BLaER1 treated with 17β-estradiol and CSF1 and Interleukin-3, amounts not matched to agents 10 nM and 100 nM (cell line): ENCODE data around the gene UBR3.

Source experiments
- H3K27ac ChIP-seq, 11 experiments: shearing (Covaris generic); formaldehyde crosslinking; 2 replicates each; pipeline ENCODE4 v1.8.1; 2022
- H3K27me3 ChIP-seq, 11 experiments: shearing (Covaris generic); formaldehyde crosslinking; 2 replicates each; pipeline ENCODE4 v1.8.1; 2022
- H3K36me3 ChIP-seq, 11 experiments: shearing (Covaris generic); formaldehyde crosslinking; 2 replicates each; pipeline ENCODE4 v1.8.1; 2022
- H3K4me1 ChIP-seq, 10 experiments: shearing (Covaris generic); formaldehyde crosslinking; 2 replicates each; pipeline ENCODE4 v1.8.1; 2022
- H3K4me2 ChIP-seq, 11 experiments: shearing (Covaris generic); formaldehyde crosslinking; 2 replicates each; pipeline ENCODE4 v1.8.1; 2022
- H3K4me3 ChIP-seq, 10 experiments: shearing (Covaris generic); formaldehyde crosslinking; 2 replicates each; pipeline ENCODE4 v1.8.1; 2022
- H3K9ac ChIP-seq, 11 experiments: shearing (Covaris generic); formaldehyde crosslinking; 2 replicates each; pipeline ENCODE4 v1.8.1; 2022
- H3K9me3 ChIP-seq, 11 experiments: shearing (Covaris generic); formaldehyde crosslinking; replicated peaks in 1 of 11; 2 replicates each; pipeline ENCODE4 v1.8.1; 2022
- H4K20me1 ChIP-seq, 11 experiments: shearing (Covaris generic); formaldehyde crosslinking; 2 replicates each; pipeline ENCODE4 v1.8.1; 2022
- Cebpa-rat ChIP-seq, 11 experiments: shearing (Covaris generic); IDR thresholded peaks; 2 replicates each; pipeline ENCODE4 v1.8.1; 2022

UBR3 gene

DNA sequence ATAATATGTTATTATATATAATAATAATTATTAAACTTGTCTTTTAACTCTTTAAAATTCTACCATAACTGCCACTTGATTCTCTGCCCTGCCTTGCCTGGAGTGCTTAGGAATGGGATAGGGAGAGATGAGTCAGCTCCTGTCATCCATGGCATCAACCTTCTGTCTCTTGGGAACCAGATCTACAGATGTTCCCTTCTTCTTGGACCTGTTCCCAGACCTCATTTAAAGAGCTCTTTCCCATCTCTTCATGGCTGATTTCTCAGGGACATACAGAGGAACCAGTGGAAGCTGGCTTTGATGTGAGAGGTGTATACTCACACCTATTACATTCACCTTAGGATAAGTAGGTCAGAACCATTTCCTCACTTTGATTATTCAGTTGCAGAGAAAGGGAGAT, 195.4 kb downstream of the UBR3 start:
- H3K9me3 ChIP-seq = no peaks in the 10 kb centered on the region
- H3K4me1 ChIP-seq = peaks cover 0 to 5% (median 0%) of the 10 kb centered on the region in 10 experiments; a peak in 2 of 20 replicates
- TF ChIP-seq Cebpa-rat (IDR thresholded peaks at IDR 0.05) = no peak
- H3K36me3 ChIP-seq = peaks cover 3 to 49% (median 17%) of the 10 kb centered on the region in 11 experiments; a peak in 18 of 22 replicates
- no peaks in the 10 kb centered on the region for H3K27me3 ChIP-seq
- no peak overlapping the region for H3K9ac ChIP-seq
- no peak overlapping the region for H3K4me3 ChIP-seq
- no peak overlapping the region for H3K4me2 ChIP-seq
- H3K27ac ChIP-seq = no peak overlapping the region
- no peaks in the 10 kb centered on the region for H4K20me1 ChIP-seq

DNA sequence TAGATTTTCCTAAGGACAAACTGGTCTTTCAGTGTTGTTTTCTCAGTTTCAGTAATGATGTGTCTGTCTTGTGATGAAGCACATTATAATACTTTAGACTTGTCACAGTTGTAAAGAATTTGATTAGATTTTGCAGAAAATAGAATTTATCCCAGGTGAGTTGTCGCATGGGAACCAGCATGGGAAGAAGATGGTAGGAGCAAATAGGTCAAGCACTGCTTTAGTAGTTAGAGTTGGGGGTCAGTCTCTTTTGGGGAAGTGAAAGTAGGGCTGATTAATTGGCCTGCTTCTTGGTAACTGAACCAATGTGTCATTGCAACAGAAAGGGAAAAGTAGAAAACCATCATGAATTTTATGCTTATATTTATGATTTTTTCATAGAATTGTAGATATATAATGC, 197.5 kb downstream of the UBR3 start:
- Histone ChIP-seq H4K20me1 (no peaks in the 10 kb centered on the region), H3K27me3 (no peaks in the 10 kb centered on the region), H3K36me3 (peaks cover 8 to 42% (median 22%) of the 10 kb centered on the region in 11 experiments; a peak in 18 of 22 replicates), H3K4me1 (peaks cover 0 to 5% (median 0%) of the 10 kb centered on the region in 10 experiments; a peak in 2 of 20 replicates), H3K9ac (no peak overlapping the region), H3K9me3 (no peaks in the 10 kb centered on the region), H3K4me3 (no peak overlapping the region), H3K4me2 (no peak overlapping the region), H3K27ac (no peak overlapping the region)
- no peak for TF ChIP-seq Cebpa-rat (IDR thresholded peaks at IDR 0.05)

DNA sequence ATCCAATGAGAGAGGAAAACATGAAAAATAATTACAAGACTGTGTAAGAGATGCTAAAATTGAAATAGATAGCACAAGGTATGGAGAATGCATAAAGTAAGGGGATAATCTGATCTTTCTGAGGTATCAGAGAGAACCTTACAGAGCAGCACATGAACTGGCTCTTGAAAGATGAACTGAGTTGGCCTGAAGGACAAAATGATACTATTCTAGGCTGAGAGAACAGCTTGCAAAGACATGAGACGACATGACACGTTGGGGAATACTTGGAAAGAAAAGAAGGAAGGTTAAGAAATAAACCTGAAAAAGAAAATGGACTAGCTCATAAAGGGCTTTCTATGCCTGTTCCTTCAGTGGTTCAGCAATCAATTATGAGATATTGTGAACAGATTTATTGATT, 198.0 kb downstream of the UBR3 start:
- H3K4me1 ChIP-seq = peaks cover 0 to 5% (median 0%) of the 10 kb centered on the region in 10 experiments; a peak in 2 of 20 replicates
- no peaks in the 10 kb centered on the region for H3K27me3 ChIP-seq
- no peaks in the 10 kb centered on the region for H4K20me1 ChIP-seq
- no peaks in the 10 kb centered on the region for H3K9me3 ChIP-seq
- H3K4me2 ChIP-seq = no peak overlapping the region
- no peak for TF ChIP-seq Cebpa-rat (IDR thresholded peaks at IDR 0.05)
- peaks cover 12 to 45% (median 27%) of the 10 kb centered on the region in 11 experiments; a peak in 19 of 22 replicates for H3K36me3 ChIP-seq
- no peak overlapping the region for H3K27ac ChIP-seq
- H3K9ac ChIP-seq = no peak overlapping the region
- H3K4me3 ChIP-seq = no peak overlapping the region

GRCh38 chr2:170026361-170026760, 199.1 kb downstream of the UBR3 start:
- no peak overlapping the region for H3K4me3 ChIP-seq
- H3K4me1 ChIP-seq = peaks cover 0 to 5% (median 0%) of the 10 kb centered on the region in 10 experiments; a peak in 2 of 20 replicates
- H3K27me3 ChIP-seq = no peaks in the 10 kb centered on the region
- no peak for TF ChIP-seq Cebpa-rat (IDR thresholded peaks at IDR 0.05)
- H3K27ac ChIP-seq = no peak overlapping the region
- H4K20me1 ChIP-seq = no peaks in the 10 kb centered on the region
- H3K9ac ChIP-seq = no peak overlapping the region
- peaks cover 0 to 4% (median 0%) of the 10 kb centered on the region in 11 experiments; a peak in 1 of 22 replicates for H3K9me3 ChIP-seq
- H3K36me3 ChIP-seq = peaks cover 14 to 53% (median 34%) of the 10 kb centered on the region in 11 experiments; a peak in 20 of 22 replicates
- no peak overlapping the region for H3K4me2 ChIP-seq

DNA sequence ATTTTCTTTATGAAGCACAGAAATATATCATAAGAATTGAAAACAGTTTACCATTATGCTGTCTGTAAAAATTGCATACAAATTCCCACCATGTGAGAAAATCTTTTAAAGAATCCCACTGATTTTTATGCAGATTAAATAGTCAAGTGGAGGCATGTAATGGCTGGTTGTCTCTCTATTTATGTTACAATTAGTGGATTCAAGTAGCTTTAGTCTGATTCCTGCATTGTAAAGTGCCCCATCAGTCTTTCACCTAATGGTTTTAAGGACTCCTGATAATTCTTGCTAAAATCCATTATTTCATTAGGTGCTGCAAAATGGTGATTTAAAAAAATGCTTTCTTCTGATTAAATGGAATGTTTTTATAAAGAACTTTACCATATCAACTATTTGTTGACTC, 202.3 kb downstream of the UBR3 start:
- H3K4me2 ChIP-seq = no peak overlapping the region
- H3K36me3 ChIP-seq = peaks cover 10 to 55% (median 25%) of the 10 kb centered on the region in 11 experiments; a peak in 20 of 22 replicates
- no peaks in the 10 kb centered on the region for H4K20me1 ChIP-seq
- H3K27me3 ChIP-seq = no peaks in the 10 kb centered on the region
- no peak for TF ChIP-seq Cebpa-rat (IDR thresholded peaks at IDR 0.05)
- no peak overlapping the region for H3K27ac ChIP-seq
- H3K4me3 ChIP-seq = no peak overlapping the region
- H3K9ac ChIP-seq = no peak overlapping the region
- H3K4me1 ChIP-seq = peaks cover 0 to 5% (median 0%) of the 10 kb centered on the region in 10 experiments; a peak in 2 of 20 replicates
- peaks cover 0 to 5% (median 0%) of the 10 kb centered on the region in 11 experiments; a peak in 1 of 22 replicates for H3K9me3 ChIP-seq

DNA sequence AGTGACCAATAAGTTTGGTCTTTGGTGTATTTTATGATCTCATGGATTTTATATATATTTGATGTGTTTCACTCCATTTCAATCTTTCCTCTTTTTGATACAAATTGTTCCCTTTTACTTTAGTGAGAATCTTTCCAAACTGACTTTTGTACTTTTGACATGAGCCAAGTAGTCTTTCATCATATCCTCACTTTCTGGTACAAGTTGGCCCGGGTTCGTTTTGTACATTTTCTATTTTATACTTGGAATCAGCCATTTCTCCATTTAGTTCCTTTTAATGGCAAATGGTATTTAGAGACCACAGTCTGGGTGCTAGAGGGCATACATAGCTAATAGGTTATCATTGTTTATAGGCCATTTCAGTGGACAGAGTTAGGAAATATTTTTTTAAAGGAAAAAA, 202.8 kb downstream of the UBR3 start:
- H3K9ac ChIP-seq = no peak overlapping the region
- no peak for TF ChIP-seq Cebpa-rat (IDR thresholded peaks at IDR 0.05)
- no peaks in the 10 kb centered on the region for H4K20me1 ChIP-seq
- peaks cover 0 to 5% (median 0%) of the 10 kb centered on the region in 11 experiments; a peak in 1 of 22 replicates for H3K9me3 ChIP-seq
- no peak overlapping the region for H3K4me2 ChIP-seq
- H3K4me1 ChIP-seq = peaks cover 0 to 2% (median 0%) of the 10 kb centered on the region in 10 experiments; a peak in 1 of 20 replicates
- H3K27ac ChIP-seq = no peak overlapping the region
- no peaks in the 10 kb centered on the region for H3K27me3 ChIP-seq
- no peak overlapping the region for H3K4me3 ChIP-seq
- H3K36me3 ChIP-seq = peaks cover 10 to 58% (median 25%) of the 10 kb centered on the region in 11 experiments; a peak in 20 of 22 replicates

- peaks cover 0 to 5% (median 0%) of the 10 kb centered on the region in 11 experiments; a peak in 1 of 22 replicates for H3K9me3 ChIP-seq
- H3K4me2 ChIP-seq = no peak overlapping the region
- no peak overlapping the region for H3K9ac ChIP-seq
- H3K27me3 ChIP-seq = no peaks in the 10 kb centered on the region
- TF ChIP-seq Cebpa-rat (IDR thresholded peaks at IDR 0.05) = no peak
- H3K36me3 ChIP-seq = peaks cover 10 to 67% (median 25%) of the 10 kb centered on the region in 11 experiments; a peak in 20 of 22 replicates
- no peak overlapping the region for H3K4me3 ChIP-seq
- H4K20me1 ChIP-seq = no peaks in the 10 kb centered on the region
- H3K4me1 ChIP-seq = no peaks in the 10 kb centered on the region
- no peak overlapping the region for H3K27ac ChIP-seq
Measured at GRCh38 chr2:170031288-170031687, 204.0 kb downstream of the UBR3 start.

DNA sequence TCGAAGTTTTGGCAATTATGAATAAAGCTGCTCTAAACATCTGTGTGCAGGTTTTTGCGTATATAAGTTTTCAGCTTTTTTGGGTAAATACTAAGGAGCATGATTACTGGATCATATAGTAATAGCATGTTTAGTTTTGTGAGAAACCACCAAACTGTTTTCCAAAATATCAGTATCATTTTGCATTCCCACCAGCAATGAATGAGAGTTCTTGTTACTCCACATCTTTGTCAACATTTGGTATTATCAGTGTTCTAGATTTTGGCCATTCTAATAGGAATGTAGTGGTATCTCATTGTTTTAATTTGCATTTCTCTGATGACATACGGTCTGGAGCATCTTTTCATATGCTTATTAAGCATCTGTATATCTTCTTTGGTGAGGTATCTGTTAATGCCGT, 207.3 kb downstream of the UBR3 start:
- Histone ChIP-seq H3K36me3 (peaks cover 10 to 72% (median 20%) of the 10 kb centered on the region in 11 experiments; a peak in 20 of 22 replicates), H3K4me1 (no peaks in the 10 kb centered on the region), H3K27me3 (no peaks in the 10 kb centered on the region), H4K20me1 (no peaks in the 10 kb centered on the region), H3K27ac (no peak overlapping the region), H3K4me2 (no peak overlapping the region), H3K9me3 (peaks cover 0 to 5% (median 0%) of the 10 kb centered on the region in 11 experiments; a peak in 1 of 22 replicates), H3K9ac (no peak overlapping the region), H3K4me3 (no peak overlapping the region)
- no peak for TF ChIP-seq Cebpa-rat (IDR thresholded peaks at IDR 0.05)

GRCh38 chr2:170038734-170039133, 211.5 kb downstream of the UBR3 start:
- H3K4me1 ChIP-seq = no peaks in the 10 kb centered on the region

More at GRCh38 chr2:170038734-170039133, 211.5 kb downstream of the UBR3 start:
- Histone ChIP-seq H4K20me1 (no peaks in the 10 kb centered on the region), H3K4me3 (no peak overlapping the region), H3K27ac (no peak overlapping the region), H3K9ac (no peak overlapping the region), H3K9me3 (no peaks in the 10 kb centered on the region), H3K27me3 (no peaks in the 10 kb centered on the region), H3K4me2 (no peak overlapping the region), H3K36me3 (peaks cover 4 to 78% (median 17%) of the 10 kb centered on the region in 11 experiments; a peak in 17 of 22 replicates)
- no peak for TF ChIP-seq Cebpa-rat (IDR thresholded peaks at IDR 0.05)
